OCI-LY1 (cell line): ENCODE measurements around the gene SNCG.
A peak's percentile ranks its signal among the peaks of the same experiment; 100 is the strongest.

Source experiments
- H2AFZ ChIP-seq: fragments of 200-600 bp; sonication (generic), shearing (Covaris generic); 2 replicates; pipeline ENCODE4 v1.6.0; 2014; ENCODE audit warnings: antibody characterized with exemption, mild to moderate bottlenecking, low read length
- H3F3A ChIP-seq: fragments of 200-600 bp; sonication (generic), shearing (Covaris generic); 2 replicates; pipeline ENCODE4 v1.6.0; 2014; ENCODE audit warnings: mild to moderate bottlenecking, antibody characterized with exemption, low read length, moderate library complexity; ENCODE audit not compliant: insufficient read depth
- H3K27ac ChIP-seq: fragments of 200-600 bp; sonication (generic); 2 replicates; pipeline ENCODE4 v1.5.1; 2014; ENCODE audit warnings: low read length, mixed run types, mild to moderate bottlenecking, low read depth; ENCODE audit not compliant: poor library complexity, severe bottlenecking
- H3K27me3 ChIP-seq: fragments of 200-600 bp; sonication (generic); 2 replicates; pipeline ENCODE4 v1.6.0; 2014; ENCODE audit warnings: antibody characterized with exemption, mild to moderate bottlenecking, low read length, moderate library complexity; ENCODE audit not compliant: insufficient read depth
- H3K36me3 ChIP-seq: fragments of 200-600 bp; sonication (generic); 2 replicates; pipeline ENCODE4 v1.6.1; 2014; ENCODE audit warnings: mild to moderate bottlenecking, antibody characterized with exemption, low read length, moderate library complexity, mixed read lengths; ENCODE audit not compliant: insufficient read depth
- H3K4me1 ChIP-seq: fragments of 200-600 bp; sonication (generic); 2 replicates; pipeline ENCODE4 v1.5.1; 2014; ENCODE audit warnings: mild to moderate bottlenecking, low read length, moderate library complexity; ENCODE audit not compliant: insufficient read depth, severe bottlenecking
- H3K4me2 ChIP-seq: fragments of 200-600 bp; sonication (generic), shearing (Covaris generic); 2 replicates; pipeline ENCODE4 v1.6.1; 2014; ENCODE audit warnings: low read length
- H3K4me3 ChIP-seq: fragments of 200-600 bp; sonication (generic); 2 replicates; pipeline ENCODE4 v1.5.1; 2014; ENCODE audit warnings: low read length, low read depth, mild to moderate bottlenecking, mixed read lengths; ENCODE audit not compliant: poor library complexity, severe bottlenecking
- H3K79me2 ChIP-seq: fragments of 200-600 bp; shearing (Covaris generic); 2 replicates; pipeline ENCODE4 v1.6.1; 2016; ENCODE audit warnings: mixed run types, low read length, mixed read lengths; ENCODE audit not compliant: insufficient read depth
- H3K9ac ChIP-seq: fragments of 200-600 bp; sonication (generic), shearing (Covaris generic); 2 replicates; pipeline ENCODE4 v1.6.1; 2014; ENCODE audit warnings: mild to moderate bottlenecking, low read length, mixed read lengths
- H3K9me2 ChIP-seq: fragments of 200-600 bp; sonication (generic), shearing (Covaris generic); 2 replicates; pipeline ENCODE4 v1.6.1; 2014; ENCODE audit warnings: low read depth, mild to moderate bottlenecking, low read length, mixed read lengths
- H3K9me3 ChIP-seq: fragments of 200-600 bp; shearing (Covaris generic); 2 replicates; pipeline ENCODE4 v1.6.1; 2014; ENCODE audit warnings: low read length, mixed read lengths
- H4K20me1 ChIP-seq: fragments of 200-600 bp; sonication (generic), shearing (Covaris generic); 2 replicates; pipeline ENCODE4 v1.6.0; 2016; ENCODE audit warnings: mild to moderate bottlenecking, low read length; ENCODE audit not compliant: insufficient read depth
- EZH2 ChIP-seq: fragments of 200-600 bp; sonication (generic), shearing (Covaris generic); IDR thresholded peaks from 2 replicates; pipeline ENCODE4 v1.8.0; 2017; ENCODE audit warnings: borderline replicate concordance, mixed run types, mild to moderate bottlenecking, antibody characterized with exemption, low read length, moderate library complexity, mixed read lengths
- TF ChIP-seq, protein P1 (sequence below): fragments of 200-600 bp; sonication (generic), shearing (Covaris generic); IDR thresholded peaks from 2 replicates; pipeline ENCODE4 v1.5.1; 2017; ENCODE audit warnings: mild to moderate bottlenecking, antibody characterized with exemption, low read length, moderate library complexity, mixed read lengths

The SNCG gene

DNA sequence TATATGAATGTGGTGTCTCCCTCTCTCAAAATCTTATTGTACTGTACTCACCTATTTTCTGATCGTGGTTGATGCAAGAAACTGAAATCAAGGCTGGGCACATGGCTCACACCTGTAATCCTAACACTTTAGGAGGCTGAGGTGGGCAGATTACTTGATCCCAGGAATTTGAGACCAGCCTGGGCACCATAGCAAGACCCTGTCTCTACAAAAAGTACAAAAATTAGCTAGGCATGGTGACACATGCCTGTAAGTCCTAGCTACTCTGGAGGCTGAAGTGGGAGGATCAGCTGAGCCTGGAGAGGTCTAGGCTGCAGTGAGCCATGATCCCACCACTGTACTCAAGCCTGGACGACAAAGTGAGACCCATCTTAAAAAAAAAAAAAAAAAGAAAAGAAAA, 17.0 kb upstream of the SNCG start:
- H3K4me1 ChIP-seq, result peaks cover 4% of the 10 kb centered on the region
- 0 out of 2 replicates have a peak, but pooled peaks cover 3% of the 10 kb centered on the region for H3K27me3 ChIP-seq
- no peaks in the 10 kb centered on the region for H3K79me2 ChIP-seq
- no peaks in the 10 kb centered on the region for H3K9me3 ChIP-seq
- TF ChIP-seq EZH2, result no peak
- TF ChIP-seq, protein P1, sequence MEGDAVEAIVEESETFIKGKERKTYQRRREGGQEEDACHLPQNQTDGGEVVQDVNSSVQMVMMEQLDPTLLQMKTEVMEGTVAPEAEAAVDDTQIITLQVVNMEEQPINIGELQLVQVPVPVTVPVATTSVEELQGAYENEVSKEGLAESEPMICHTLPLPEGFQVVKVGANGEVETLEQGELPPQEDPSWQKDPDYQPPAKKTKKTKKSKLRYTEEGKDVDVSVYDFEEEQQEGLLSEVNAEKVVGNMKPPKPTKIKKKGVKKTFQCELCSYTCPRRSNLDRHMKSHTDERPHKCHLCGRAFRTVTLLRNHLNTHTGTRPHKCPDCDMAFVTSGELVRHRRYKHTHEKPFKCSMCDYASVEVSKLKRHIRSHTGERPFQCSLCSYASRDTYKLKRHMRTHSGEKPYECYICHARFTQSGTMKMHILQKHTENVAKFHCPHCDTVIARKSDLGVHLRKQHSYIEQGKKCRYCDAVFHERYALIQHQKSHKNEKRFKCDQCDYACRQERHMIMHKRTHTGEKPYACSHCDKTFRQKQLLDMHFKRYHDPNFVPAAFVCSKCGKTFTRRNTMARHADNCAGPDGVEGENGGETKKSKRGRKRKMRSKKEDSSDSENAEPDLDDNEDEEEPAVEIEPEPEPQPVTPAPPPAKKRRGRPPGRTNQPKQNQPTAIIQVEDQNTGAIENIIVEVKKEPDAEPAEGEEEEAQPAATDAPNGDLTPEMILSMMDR, result no peak
- no peaks in the 10 kb centered on the region for H3K36me3 ChIP-seq
- H3K4me3 ChIP-seq, result no peak overlapping the region
- no peak overlapping the region for H2AFZ ChIP-seq
- no peak overlapping the region for H3K27ac ChIP-seq
- no peaks in the 10 kb centered on the region for H4K20me1 ChIP-seq
- H3K9ac ChIP-seq, result no peak overlapping the region
- H3K9me2 ChIP-seq, result no peaks in the 10 kb centered on the region
- H3F3A ChIP-seq, result no peaks in the 10 kb centered on the region
- no peak overlapping the region for H3K4me2 ChIP-seq

DNA sequence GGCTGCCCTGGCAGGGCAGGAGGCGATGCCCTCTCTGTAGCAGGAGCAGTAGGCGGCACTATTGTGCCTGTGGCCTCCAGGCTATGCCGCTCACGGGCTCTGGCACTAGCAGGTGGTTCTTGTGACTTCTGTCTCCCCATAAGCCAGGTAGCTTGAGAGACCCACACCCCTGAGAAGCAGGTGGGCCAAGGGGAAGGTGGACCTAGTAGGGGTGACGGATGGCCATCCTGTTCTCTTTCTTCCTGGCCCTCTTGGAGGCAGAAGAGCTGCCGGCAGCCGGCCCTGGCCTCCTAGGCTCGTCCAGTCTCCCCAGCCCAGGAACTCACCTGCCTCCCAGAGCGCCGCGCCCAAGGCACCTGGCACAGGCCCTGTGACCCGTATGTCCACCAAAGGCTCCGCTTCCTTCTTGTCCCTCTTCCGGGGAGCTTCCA, 16.4 kb upstream of the SNCG start:
- Histone ChIP-seq H4K20me1 (no peaks in the 10 kb centered on the region), H3F3A (no peaks in the 10 kb centered on the region), H3K4me3 (no peak overlapping the region), H3K9ac (no peak overlapping the region), H3K27ac (no peak overlapping the region), H3K9me2 (no peaks in the 10 kb centered on the region), H3K9me3 (no peaks in the 10 kb centered on the region), H3K4me2 (no peak overlapping the region), H3K36me3 (no peaks in the 10 kb centered on the region), H3K79me2 (no peaks in the 10 kb centered on the region), H3K27me3 (0 out of 2 replicates have a peak, but pooled peaks cover 3% of the 10 kb centered on the region), H2AFZ (no peak overlapping the region), H3K4me1 (peaks cover 4% of the 10 kb centered on the region)
- TF ChIP-seq EZH2, result no peak
- TF ChIP-seq, protein P1, result 0 out of 2 replicates have a peak, but pooled peaks have one; percentile 13

DNA sequence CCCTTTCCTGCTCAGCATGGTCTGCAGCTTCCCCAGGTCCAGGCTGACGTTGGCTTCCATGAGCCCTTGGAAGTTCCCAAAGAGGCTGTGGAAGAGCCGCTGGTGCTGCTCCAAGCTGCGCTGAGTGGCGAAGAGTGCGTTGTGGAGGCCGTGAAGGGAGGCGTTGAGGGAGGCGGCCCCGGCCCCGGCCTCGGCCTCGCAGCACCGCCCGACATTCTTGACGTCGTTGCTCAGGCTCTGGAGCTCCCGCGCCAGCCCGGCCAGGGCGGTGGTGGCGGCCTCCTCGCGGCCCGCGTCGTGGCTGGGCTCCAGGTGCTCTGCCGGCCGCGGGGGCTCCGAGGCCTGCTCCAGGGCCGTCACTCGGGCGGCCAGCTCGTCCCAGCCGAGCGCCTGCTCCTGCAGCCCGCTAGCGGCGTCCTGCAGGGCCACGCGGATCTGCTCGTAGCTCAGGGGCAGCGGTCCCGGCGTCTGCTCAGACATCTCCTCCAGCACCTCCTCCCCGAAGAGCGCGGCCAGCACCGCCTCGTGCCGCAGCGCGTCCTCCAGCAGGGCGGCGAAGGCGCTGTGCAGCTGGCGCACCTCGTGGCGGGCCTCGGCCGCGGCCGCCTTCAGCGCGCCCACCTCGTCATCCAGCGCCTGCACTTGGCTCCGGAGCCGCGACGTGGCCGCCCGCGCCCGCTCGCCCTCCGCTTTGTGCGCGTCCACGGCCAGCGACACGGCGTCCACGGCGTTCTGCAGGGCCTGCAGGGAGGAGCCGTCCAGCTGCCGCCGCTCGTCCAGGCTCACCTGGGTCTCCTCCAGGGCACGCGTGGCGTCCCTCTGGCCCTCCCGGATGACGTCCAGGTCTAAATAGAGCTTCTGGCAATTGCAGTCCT, 15.7 kb upstream of the SNCG start:
- Histone ChIP-seq H3K4me3 (no peak overlapping the region), H3K9ac (no peak overlapping the region), H3K36me3 (no peaks in the 10 kb centered on the region), H3F3A (no peaks in the 10 kb centered on the region), H3K9me3 (no peaks in the 10 kb centered on the region), H3K9me2 (no peaks in the 10 kb centered on the region), H2AFZ (no peak overlapping the region), H4K20me1 (no peaks in the 10 kb centered on the region), H3K27me3 (0 out of 2 replicates have a peak, but pooled peaks cover 3% of the 10 kb centered on the region), H3K27ac (no peak overlapping the region), H3K4me2 (no peak overlapping the region), H3K79me2 (no peaks in the 10 kb centered on the region), H3K4me1 (peaks cover 4% of the 10 kb centered on the region)
- TF ChIP-seq, protein P1, result no peak
- TF ChIP-seq EZH2, result no peak
